H1 (cell line): ENCODE results near the gene ABCA5. TPM values are rescaled to one million over a fixed set of nuclear protein-coding genes. Genes with fewer than 3 reads are reported as not detected.

ENCODE experiments used
- ASH2L ChIP-seq: fragments of 200-600, 300-600 bp; sonication (generic); IDR thresholded peaks from one replicate; pipeline ENCODE4 v1.7.1; 2017; ENCODE audit warnings: low read length
- BACH1 ChIP-seq: IDR thresholded peaks from 2 replicates; pipeline ENCODE4 v1.6.1; 2012; ENCODE audit warnings: low read length, improper control_type of control experiment
- CHD1 ChIP-seq: IDR thresholded peaks from 2 replicates; pipeline ENCODE4 v1.6.1; 2012; ENCODE audit warnings: low read depth, low read length, improper control_type of control experiment
- CHD2 ChIP-seq: IDR thresholded peaks from 2 replicates; pipeline ENCODE4 v1.6.1; 2012; ENCODE audit warnings: low read length, improper control_type of control experiment
- CREB1 ChIP-seq: IDR thresholded peaks from 2 replicates; pipeline ENCODE4 v1.6.1; 2012; ENCODE audit warnings: inconsistent platforms
- CTBP2 ChIP-seq: IDR thresholded peaks from 2 replicates; pipeline ENCODE4 v1.7.0; 2011; ENCODE audit warnings: borderline replicate concordance, mild to moderate bottlenecking, moderate library complexity, mixed read lengths, low read length; ENCODE audit not compliant: insufficient read depth, insufficient read length
- EZH2 ChIP-seq: fragments of 200-600 bp; sonication (generic); IDR thresholded peaks from 2 replicates; pipeline ENCODE4 v1.7.1; 2012; ENCODE audit warnings: low read depth, mild to moderate bottlenecking, moderate library complexity, low read length, inconsistent platforms; ENCODE audit not compliant: severe bottlenecking
- KDM4A ChIP-seq: IDR thresholded peaks from one replicate; pipeline ENCODE4 v1.7.1; 2012; ENCODE audit warnings: low read depth, mild to moderate bottlenecking, moderate library complexity, low read length, inconsistent platforms; ENCODE audit not compliant: severe bottlenecking
- MAX ChIP-seq: IDR thresholded peaks from 2 replicates; pipeline ENCODE4 v1.6.1; 2012; ENCODE audit warnings: inconsistent platforms
- POLR2A ChIP-seq, 2 experiments: IDR thresholded peaks; 1 replicate in 1 of 2; 2 replicates in 1 of 2; pipeline ENCODE4 v1.6.1; 2011; ENCODE audit warnings: low read depth in 2 of 2, low read length in 2 of 2, mild to moderate bottlenecking in 2 of 2; ENCODE audit errors: control extremely low read depth in 1 of 2
- POLR2AphosphoS5 ChIP-seq: IDR thresholded peaks from 2 replicates; pipeline ENCODE4 v1.6.1; 2011; ENCODE audit warnings: low read depth, low read length
- RBBP5 ChIP-seq: IDR thresholded peaks from 2 replicates; pipeline ENCODE4 v1.7.1; 2012; ENCODE audit warnings: low read depth, mild to moderate bottlenecking, inconsistent platforms, low read length, moderate library complexity, borderline replicate concordance
- TAF1 ChIP-seq: IDR thresholded peaks from 2 replicates; pipeline ENCODE4 v1.6.1; 2011; ENCODE audit warnings: mild to moderate bottlenecking, low read depth, low read length
- TBP ChIP-seq: IDR thresholded peaks from 2 replicates; pipeline ENCODE4 v1.6.1; 2011; ENCODE audit warnings: low read depth, low read length, improper control_type of control experiment
- polyA plus RNA-seq, 7 experiments: library from polyadenylated mRNA; depleted of rRNA in 3 of 7; stranded (reverse) in 5 of 7; unstranded in 2 of 7; fragments of >200 nt in 5 of 7; fragments of 200-250 nt in 2 of 7; gene quantifications; 1 replicate in 5 of 7; 2 replicates in 1 of 7; 4 replicates in 1 of 7; pipeline versions ENCODE4 v1.2.1 to v1.2.3, GENCODE V29; 2011 to 2013; ENCODE audit warnings: missing spikeins in 2 of 7, mixed read lengths in 2 of 7
- total RNA-seq: library from RNA; stranded (reverse); fragmentation: NEBNext Ultra II Directional; extraction: Animal tissue kit (Norgen Biotek cat#: 25700); gene quantifications from 2 replicates; pipeline ENCODE4 v1.2.1, GENCODE V29; 2021

The ABCA5 gene
- total and polyA plus RNA-seq, 2 of the 8 experiments (the other 6 are each of a cell fraction or from before 2014, with no cell fraction given): 1.3 to 4.1 TPM

- TF ChIP-seq MAX: peak; percentile 8; the same call in 1 of the 2 replicates
- TF ChIP-seq CHD1: no peak
- no peak for TF ChIP-seq EZH2
- TF ChIP-seq POLR2AphosphoS5: peak; percentile 42; the same call in 1 of the 2 replicates
- TF ChIP-seq TBP: peak; percentile 25; the same call in 1 of the 2 replicates
- peak; percentile 94 for TF ChIP-seq RBBP5
- peak; percentile 69 for TF ChIP-seq BACH1
- TF ChIP-seq CTBP2: peak; percentile 50
- peak; percentile 22; the same call in 1 of the 2 replicates for TF ChIP-seq CREB1
- peak; percentile 90 for TF ChIP-seq ASH2L
- TF ChIP-seq POLR2A (IDR thresholded peaks at IDR 0.05; ENCODE audit: control extremely low read depth in 1 of 2, low read depth in 2 of 2, low read length in 2 of 2): peak in 1 of 2 experiments; percentile 68; a peak in 2 of 3 replicates
- TF ChIP-seq TAF1: peak; percentile 55; the same call in 1 of the 2 replicates
- no peak for TF ChIP-seq CHD2
- TF ChIP-seq KDM4A: peak; percentile 72
- TF ChIP-seq, all 59 proteins: peak for 15
Measured at GRCh38 chr17:69327060-69327831, at the start of gene ABCA5 (continued).
